ENCODE results near the gene TREH. TPM values are rescaled to one million over a fixed set of nuclear protein-coding genes. Genes with fewer than 3 reads are reported as not detected.

TREH gene
- polyA plus RNA-seq, 1 donor from 2014 or later: 0.12 TPM

GRCh38 chr11:118631142-118631909, 48.1 kb downstream of the TREH start:
- H4K20me1 ChIP-seq (ENCODE audit: insufficient read depth): no peaks in the 10 kb centered on the region
- no peak overlapping the region for H3K4me2 ChIP-seq (ENCODE audit: low read length)
- peaks cover 7% of the 10 kb centered on the region for H3K36me3 ChIP-seq (ENCODE audit: insufficient read depth, low read length)
- H3K9me3 ChIP-seq (ENCODE audit: low read length): no peaks in the 10 kb centered on the region
- H3K4me3 ChIP-seq (ENCODE audit: low read length): no peak overlapping the region
- no peak overlapping the region for H2AFZ ChIP-seq (ENCODE audit: low read depth, low read length)
- TF ChIP-seq CTCF (IDR thresholded peaks at IDR 0.05; ENCODE audit: poor library complexity, severe bottlenecking) (no peak), TAF1 (IDR thresholded peaks at IDR 0.05; ENCODE audit: low read depth) (no peak), SMC3 (conservative IDR thresholded peaks at IDR 0.05; ENCODE audit: poor library complexity) (no peak), RAD21 (conservative IDR thresholded peaks at IDR 0.05) (no peak), EZH2 (IDR thresholded peaks at IDR 0.05; ENCODE audit: borderline replicate concordance, insufficient read depth, low read length, poor library complexity, severe bottlenecking) (no peak), REST (IDR thresholded peaks at IDR 0.05; ENCODE audit: borderline replicate concordance) (no peak), POLR2AphosphoS5 (IDR thresholded peaks at IDR 0.05) (no peak), MXI1 (conservative IDR thresholded peaks at IDR 0.05; ENCODE audit: poor library complexity, severe bottlenecking) (no peak), EP300 (conservative IDR thresholded peaks at IDR 0.05; ENCODE audit: poor library complexity, severe bottlenecking) (no peak)
- no peaks in the 10 kb centered on the region for H3K9me2 ChIP-seq (ENCODE audit: insufficient read depth, low read length)
- H3K27me3 ChIP-seq (ENCODE audit: insufficient read depth, low read depth, low read length): no peaks in the 10 kb centered on the region
- H3F3A ChIP-seq (ENCODE audit: insufficient read depth, low read length, poor library complexity, severe bottlenecking): no peaks in the 10 kb centered on the region
- H3K9ac ChIP-seq (ENCODE audit: low read length): no peak overlapping the region
- no peak overlapping the region for H3K27ac ChIP-seq (ENCODE audit: low read length)
- H3K79me2 ChIP-seq (replicated peaks; ENCODE audit: insufficient read depth, low read length): no peaks in the 10 kb centered on the region

GRCh38 chr11:118629761-118630661, 49.4 kb downstream of the TREH start:
- H4K20me1 ChIP-seq (ENCODE audit: insufficient read depth): no peaks in the 10 kb centered on the region
- peaks cover 7% of the 10 kb centered on the region for H3K36me3 ChIP-seq (ENCODE audit: insufficient read depth, low read length)
- no peaks in the 10 kb centered on the region for H3K79me2 ChIP-seq (replicated peaks; ENCODE audit: insufficient read depth, low read length)
- no peak overlapping the region for H3K4me2 ChIP-seq (ENCODE audit: low read length)
- H3K27ac ChIP-seq (ENCODE audit: low read length): no peak overlapping the region
- H3F3A ChIP-seq (ENCODE audit: insufficient read depth, low read length, poor library complexity, severe bottlenecking): no peaks in the 10 kb centered on the region
- H3K9ac ChIP-seq (ENCODE audit: low read length): no peak overlapping the region
- H2AFZ ChIP-seq (ENCODE audit: low read depth, low read length): no peak overlapping the region
- H3K27me3 ChIP-seq (ENCODE audit: insufficient read depth, low read depth, low read length): no peaks in the 10 kb centered on the region
- no peak overlapping the region for H3K4me3 ChIP-seq (ENCODE audit: low read length)
- H3K9me3 ChIP-seq (ENCODE audit: low read length): no peaks in the 10 kb centered on the region
- no peaks in the 10 kb centered on the region for H3K9me2 ChIP-seq (ENCODE audit: insufficient read depth, low read length)
- TF ChIP-seq SMC3 (conservative IDR thresholded peaks at IDR 0.05; ENCODE audit: poor library complexity): no peak
- TF ChIP-seq EZH2 (IDR thresholded peaks at IDR 0.05; ENCODE audit: borderline replicate concordance, insufficient read depth, low read length, poor library complexity, severe bottlenecking): no peak
- TF ChIP-seq MXI1 (conservative IDR thresholded peaks at IDR 0.05; ENCODE audit: poor library complexity, severe bottlenecking): no peak
- no peak for TF ChIP-seq RAD21 (conservative IDR thresholded peaks at IDR 0.05)
- no peak for TF ChIP-seq POLR2AphosphoS5 (IDR thresholded peaks at IDR 0.05)
- TF ChIP-seq REST (IDR thresholded peaks at IDR 0.05; ENCODE audit: borderline replicate concordance): no peak
- no peak for TF ChIP-seq TAF1 (IDR thresholded peaks at IDR 0.05; ENCODE audit: low read depth)
- no peak for TF ChIP-seq EP300 (conservative IDR thresholded peaks at IDR 0.05; ENCODE audit: poor library complexity, severe bottlenecking)
- TF ChIP-seq CTCF (IDR thresholded peaks at IDR 0.05; ENCODE audit: poor library complexity, severe bottlenecking): no peak
